Measurements from ENCODE around the gene CBX3. TPM values are rescaled to one million over a fixed set of nuclear protein-coding genes. Genes with fewer than 3 reads are reported as not detected.
"Not testable (repeated sequence)": the region's sequence is repeated elsewhere in the genome, so short reads cannot be mapped to it uniquely, and the experiment has no call there.

CBX3 gene
- total RNA-seq: 24.7 TPM

- ATAC-seq (peak; percentile 71), DNase-seq (ENCODE audit: low spot score) (peak; percentile 91)
Measured at GRCh38 chr7:26201247-26202018, at the start of gene CBX3. TSS of gene CBX3 (plus strand) at chr7:26201745. CDS start at chr7:26202999, 1,254 bp downstream.

- DNase-seq (ENCODE audit: low spot score) (peak; percentile 63), ATAC-seq (peak; percentile 91)
Measured at GRCh38 chr7:26151953-26152781, 49.4 kb upstream of the CBX3 start, which contains the start of gene NFE2L3. TSS of gene NFE2L3 (plus strand) at chr7:26152198. CDS start at chr7:26152499, 301 bp downstream.

GRCh38 chr7:26152782-26153240, 48.7 kb upstream of the CBX3 start:
- not testable (repeated sequence) for ATAC-seq; DNase-seq (ENCODE audit: low spot score)

DNA sequence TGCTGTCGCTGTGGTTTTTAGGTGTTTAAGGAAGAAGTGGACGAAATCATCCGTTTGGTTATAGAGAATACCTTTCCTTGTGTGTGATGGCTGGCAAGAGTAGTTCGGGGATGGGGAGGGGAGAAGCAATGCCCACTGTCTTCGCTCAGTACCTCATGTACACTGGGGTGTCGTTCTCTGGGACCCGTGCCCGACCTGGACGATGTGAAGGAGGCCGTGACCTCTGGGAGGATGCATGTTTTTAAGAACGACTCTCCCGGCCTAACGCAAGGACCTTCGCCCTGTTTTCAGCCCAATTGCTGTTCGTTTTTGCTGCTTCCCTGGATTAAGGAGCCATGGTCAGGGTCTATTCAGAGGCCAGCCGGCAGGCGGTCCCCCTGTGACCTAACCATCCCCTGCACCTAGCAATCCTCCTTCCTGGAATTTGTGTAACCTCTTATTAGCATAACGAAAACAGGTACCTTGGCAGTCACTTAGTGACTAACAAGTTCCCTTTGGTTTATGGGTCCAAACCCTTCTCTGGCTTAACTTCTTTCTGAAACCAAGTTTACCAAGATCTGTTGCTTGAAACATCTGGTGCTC, 48.2 kb upstream of the CBX3 start:
- DNase-seq (ENCODE audit: low spot score): no peak
- no peak for ATAC-seq

GRCh38 chr7:26153823-26154783, 47.4 kb upstream of the CBX3 start:
- ATAC-seq: peak; percentile 39

DNA sequence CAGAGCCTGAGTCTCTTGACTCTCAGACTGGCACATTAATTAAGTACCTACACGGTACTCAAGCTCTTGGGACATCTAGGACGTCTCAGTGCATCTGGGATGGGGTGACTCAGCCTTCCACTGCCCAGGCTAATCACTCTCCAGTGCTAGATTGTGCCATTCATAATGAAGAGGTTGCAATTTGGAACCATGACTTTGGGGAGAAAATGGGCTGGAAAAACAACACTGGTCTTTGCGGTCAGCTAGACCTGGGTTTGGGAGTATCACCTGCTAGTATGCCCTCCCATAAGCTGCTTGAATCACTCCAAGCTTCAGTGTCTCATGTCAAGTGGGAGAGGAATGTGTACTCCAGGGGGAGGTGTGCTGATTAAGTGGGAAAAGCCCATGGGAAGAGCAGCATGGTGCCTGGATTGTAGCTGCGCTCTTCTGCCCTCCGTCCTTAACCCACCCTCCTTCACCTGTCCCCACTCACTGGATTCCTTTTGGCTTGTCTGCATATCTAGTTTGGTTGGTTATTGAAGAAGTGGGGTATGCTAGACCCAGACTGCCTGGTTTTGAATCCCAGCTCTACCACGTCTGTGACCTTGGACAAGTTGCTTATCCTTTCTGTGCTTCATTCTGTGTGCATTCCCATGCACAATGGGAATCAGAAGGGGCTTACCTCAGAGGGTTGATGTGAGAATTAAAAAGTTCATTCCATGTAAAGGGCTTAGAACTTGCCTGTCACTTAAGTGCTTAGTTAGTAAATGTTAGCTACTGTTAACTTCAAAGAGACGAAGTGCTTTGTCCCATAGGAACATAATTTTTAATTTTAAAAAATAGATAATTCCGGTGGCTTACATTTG, 45.8 kb upstream of the CBX3 start:
- DNase-seq (ENCODE audit: low spot score) (no peak), ATAC-seq (no peak)

More at GRCh38 chr7:26153823-26154783, 47.4 kb upstream of the CBX3 start:
- DNase-seq (ENCODE audit: low spot score): no peak

DNA sequence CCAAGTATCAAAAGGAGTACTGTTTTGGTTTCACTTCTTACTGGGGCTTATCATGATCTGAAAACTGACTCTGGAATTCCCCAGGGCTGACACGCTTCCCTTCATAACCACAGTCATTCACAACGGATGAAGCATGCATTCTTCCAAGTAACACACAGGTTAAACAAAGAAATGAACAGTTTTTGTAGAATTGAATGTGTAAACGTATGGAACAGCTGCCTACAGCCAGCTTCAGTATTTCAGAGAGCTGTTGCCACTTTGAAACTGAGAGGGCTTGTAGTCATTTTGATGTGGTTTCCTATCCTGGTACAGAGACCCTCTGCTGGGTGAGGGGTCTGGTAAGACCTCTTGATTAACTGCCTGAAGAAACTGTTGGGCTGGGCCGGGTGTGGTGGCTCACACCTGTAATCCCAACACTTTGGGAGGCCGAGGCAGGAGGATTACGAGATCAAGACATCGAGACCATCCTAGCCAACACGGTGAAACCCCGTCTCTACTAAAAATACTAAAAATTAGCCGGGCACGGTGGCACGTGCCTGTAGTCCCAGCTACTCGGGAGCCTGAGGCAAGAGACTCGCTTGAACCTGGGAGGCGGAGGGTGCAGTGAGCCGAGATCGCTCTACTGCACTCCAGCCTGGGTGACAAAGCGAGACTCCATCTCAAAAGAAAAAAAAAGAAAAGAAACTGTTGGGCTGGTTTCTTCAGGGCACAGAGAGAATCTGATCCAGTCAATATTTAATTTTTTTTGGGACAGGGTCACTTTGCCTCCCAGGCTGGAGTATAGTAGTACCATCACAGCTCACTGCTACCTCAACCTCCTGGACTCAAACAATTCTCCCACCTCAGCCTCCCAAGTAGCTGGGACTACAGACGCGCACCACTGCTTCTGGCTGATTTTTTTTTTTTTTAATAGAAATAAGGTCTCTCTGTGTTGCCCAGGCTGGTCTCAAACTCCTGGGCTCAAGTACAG, 44.8 kb upstream of the CBX3 start:
- no peak for DNase-seq (ENCODE audit: low spot score)
- ATAC-seq: no peak

GRCh38 chr7:26157520-26158105, 43.9 kb upstream of the CBX3 start:
- DNase-seq (ENCODE audit: low spot score): no peak
- no peak for ATAC-seq

DNA sequence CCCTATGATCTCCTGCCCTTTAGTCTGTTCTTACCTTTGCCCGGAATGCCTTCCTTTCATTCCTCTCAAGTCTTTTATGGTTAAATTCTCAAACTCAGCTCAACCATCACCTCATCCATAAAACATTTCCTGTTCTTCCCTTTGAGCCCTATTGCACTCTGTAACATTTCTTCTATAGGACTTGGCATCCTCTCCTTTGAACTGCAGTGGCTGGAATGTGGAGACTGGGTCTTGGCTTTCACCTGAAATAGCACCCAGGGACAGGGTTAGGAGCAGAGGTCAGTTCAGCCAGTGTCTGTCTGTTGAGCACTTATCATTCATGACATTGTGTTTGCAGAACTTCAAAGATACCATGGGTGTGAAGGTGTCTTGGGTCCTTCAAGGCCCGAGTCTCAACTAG, 42.3 kb upstream of the CBX3 start:
- DNase-seq (ENCODE audit: low spot score): no peak
- no peak for ATAC-seq

- no peak for ATAC-seq
- no peak for DNase-seq (ENCODE audit: low spot score)
Measured at GRCh38 chr7:26160896-26161295, 40.6 kb upstream of the CBX3 start.

DNA sequence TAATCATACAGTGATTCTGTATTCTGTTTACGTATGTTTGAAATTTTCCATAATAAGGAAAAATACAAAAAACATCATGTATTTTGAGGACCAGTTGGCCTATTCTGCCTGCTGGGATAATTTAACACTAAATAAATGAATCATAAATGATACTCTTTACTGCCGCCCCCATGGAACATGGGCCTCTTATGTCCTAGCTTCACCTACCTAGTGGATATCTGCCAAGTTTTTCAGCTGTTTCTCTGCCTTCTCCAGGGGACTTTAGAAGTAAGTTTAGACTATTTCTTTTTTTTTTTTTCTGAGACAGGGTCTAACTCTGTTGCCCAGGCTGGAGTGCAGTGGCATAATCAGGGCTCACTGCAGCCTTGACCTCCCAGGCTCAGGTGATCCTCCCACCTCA, 39.1 kb upstream of the CBX3 start:
- no peak for ATAC-seq
- DNase-seq (ENCODE audit: low spot score): no peak

DNA sequence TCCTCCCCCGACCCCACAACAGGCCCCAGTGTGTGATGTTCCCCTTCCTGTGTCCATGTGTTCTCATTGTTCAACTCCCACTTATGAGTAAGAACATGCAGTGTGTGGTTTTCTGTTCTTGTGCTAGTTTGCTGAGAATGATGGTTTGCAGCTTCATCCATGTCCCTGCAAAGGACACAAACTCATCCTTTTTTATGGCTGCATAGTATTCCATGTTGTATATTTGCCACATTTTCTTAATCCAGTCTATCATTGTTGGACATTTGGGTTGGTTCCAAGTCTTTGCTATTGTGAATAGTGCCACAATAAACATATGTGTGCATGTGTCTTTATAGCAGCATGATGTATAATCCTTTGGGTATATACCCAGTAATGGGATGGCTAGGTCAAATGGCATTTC, 37.7 kb upstream of the CBX3 start:
- not testable (repeated sequence) for DNase-seq (ENCODE audit: low spot score); ATAC-seq

DNA sequence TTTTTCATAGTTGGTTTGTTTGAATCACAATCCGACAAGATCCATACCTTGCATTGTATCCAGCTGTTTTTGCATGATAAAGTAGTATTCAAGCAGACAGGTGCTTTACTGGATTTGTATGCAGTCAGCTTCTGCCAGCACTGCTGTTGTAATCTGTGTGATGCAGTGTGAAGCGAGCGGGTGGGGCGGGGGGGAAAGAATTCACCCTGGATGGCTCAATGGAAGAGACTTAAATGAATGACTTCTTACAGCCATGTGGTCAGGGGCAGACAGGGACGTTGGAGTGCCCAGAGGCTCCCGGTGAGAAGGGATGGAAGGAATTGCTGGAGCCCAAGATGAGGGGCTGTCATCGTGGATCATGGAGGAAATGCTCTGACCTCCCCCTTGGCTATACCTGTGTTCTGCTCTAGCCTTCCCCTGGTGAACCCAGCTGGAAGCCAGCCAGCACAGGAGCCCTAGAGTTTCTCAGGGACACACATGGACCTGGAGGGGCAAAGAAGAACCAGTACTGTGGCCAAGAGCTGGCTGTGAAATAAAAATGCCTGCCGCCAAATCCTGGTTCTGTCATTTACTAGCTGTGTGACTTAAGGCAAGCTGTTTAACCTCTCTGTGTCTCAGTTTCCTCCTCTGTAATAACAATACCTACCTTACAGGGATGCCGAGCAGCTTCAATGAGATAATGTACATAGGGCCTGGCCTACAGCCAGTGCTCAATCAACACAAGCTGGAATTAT, 35.4 kb upstream of the CBX3 start:
- DNase-seq (ENCODE audit: low spot score) (no peak), ATAC-seq (peak; percentile 10)

GRCh38 chr7:26166684-26167266, 34.8 kb upstream of the CBX3 start:
- ATAC-seq: no peak
- no peak for DNase-seq (ENCODE audit: low spot score)

- no peak for DNase-seq (ENCODE audit: low spot score)
- ATAC-seq: peak; percentile 29
Measured at GRCh38 chr7:26167303-26167934, 34.1 kb upstream of the CBX3 start.

DNA sequence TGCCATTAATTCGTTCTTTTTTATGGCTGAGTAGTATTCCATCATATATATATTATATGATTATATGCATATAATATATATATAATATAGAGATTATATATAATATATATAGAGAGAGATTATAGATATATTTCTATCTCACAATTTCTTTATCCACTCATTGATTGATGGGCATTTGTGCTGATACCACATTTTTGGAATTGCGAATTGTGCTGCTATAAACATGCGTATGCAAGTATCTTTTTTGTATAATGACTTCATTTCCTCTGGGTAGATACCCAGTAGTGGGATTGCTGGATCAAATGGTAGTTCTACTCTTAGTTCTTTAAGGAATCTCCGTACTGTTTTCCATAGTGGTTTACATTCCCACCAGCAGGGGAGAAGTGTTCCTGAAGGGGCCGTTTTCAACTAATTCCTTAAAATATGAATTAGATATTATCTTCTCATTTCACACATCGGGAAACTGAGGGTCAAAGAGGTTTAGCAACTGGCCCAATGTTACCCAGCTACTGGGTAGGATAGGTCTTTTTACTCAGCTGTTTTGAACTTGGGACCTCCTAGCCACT, 33.0 kb upstream of the CBX3 start:
- ATAC-seq (no peak), DNase-seq (ENCODE audit: low spot score) (no peak)

Measured in left lobe of liver (tissue), 2 donors.